Astrocyte (in vitro differentiated cells and primary cell): ENCODE data around the gene SPPL3. TPM values are rescaled to one million over a fixed set of nuclear protein-coding genes. Genes with fewer than 3 reads are reported as not detected.
"Not testable (repeated sequence)": the region's sequence is repeated elsewhere in the genome, so short reads cannot be mapped to it uniquely, and the experiment has no call there.

Experiments
- DNase-seq: peaks from one replicate; pipeline ENCODE4 v3.0.0-alpha.2; 2010; ENCODE audit warnings: low read depth
- FAIRE-seq: peaks from 2 replicates; lab custom pipeline; 2011; peaks lifted over from hg19 to GRCh38; lab: Jason Lieb, UNC
- H2AFZ ChIP-seq: 2 replicates; pipeline ENCODE4 v1.6.0; 2012; ENCODE audit warnings: low read depth, low read length, inconsistent platforms
- H3K27ac ChIP-seq: 2 replicates; pipeline ENCODE4 v1.5.1; 2011; ENCODE audit warnings: low read depth, low read length, inconsistent platforms
- H3K27me3 ChIP-seq: 2 replicates; pipeline ENCODE4 v1.6.0; 2011; ENCODE audit warnings: low read length, inconsistent platforms; ENCODE audit not compliant: insufficient read depth
- H3K36me3 ChIP-seq: 2 replicates; pipeline ENCODE4 v1.5.1; 2011; ENCODE audit warnings: low read length, inconsistent platforms; ENCODE audit not compliant: insufficient read depth
- H3K4me1 ChIP-seq: 2 replicates; pipeline ENCODE4 v1.5.1; 2011; ENCODE audit warnings: low read length, inconsistent platforms; ENCODE audit not compliant: insufficient read depth
- H3K4me2 ChIP-seq: 2 replicates; pipeline ENCODE4 v1.6.0; 2012; ENCODE audit warnings: low read length, inconsistent platforms
- H3K4me3 ChIP-seq: 2 replicates; pipeline ENCODE4 v1.5.1; 2011; ENCODE audit warnings: low read depth, mild to moderate bottlenecking, low read length, inconsistent platforms; ENCODE audit not compliant: insufficient read depth
- H3K79me2 ChIP-seq: 2 replicates; pipeline ENCODE4 v1.6.0; 2012; ENCODE audit warnings: mild to moderate bottlenecking, low read length, inconsistent platforms; ENCODE audit not compliant: insufficient read depth
- H3K9ac ChIP-seq: 2 replicates; pipeline ENCODE4 v1.6.0; 2012; ENCODE audit warnings: mild to moderate bottlenecking, low read length, inconsistent platforms
- H3K9me3 ChIP-seq: 2 replicates; pipeline ENCODE4 v1.5.1; 2012; ENCODE audit warnings: low read depth, mild to moderate bottlenecking, low read length, inconsistent platforms; ENCODE audit not compliant: insufficient read depth
- H4K20me1 ChIP-seq: 2 replicates; pipeline ENCODE4 v1.6.0; 2012; ENCODE audit warnings: low read length, inconsistent platforms; ENCODE audit not compliant: insufficient read depth
- H3K27ac Mint-ChIP-seq: one replicate; pipeline ENCODE4 v1.8.0; 2021; ENCODE audit warnings: mild to moderate bottlenecking, mixed read lengths; ENCODE audit not compliant: unreplicated experiment
- H3K27me3 Mint-ChIP-seq: one replicate; pipeline ENCODE4 v1.8.0; 2021; ENCODE audit warnings: low read depth, mixed read lengths; ENCODE audit not compliant: unreplicated experiment
- H3K36me3 Mint-ChIP-seq: one replicate; pipeline ENCODE4 v1.8.0; 2021; ENCODE audit warnings: low read depth, mixed read lengths; ENCODE audit not compliant: unreplicated experiment
- H3K4me1 Mint-ChIP-seq: one replicate; pipeline ENCODE4 v1.8.0; 2021; ENCODE audit warnings: low read depth, mixed read lengths; ENCODE audit not compliant: unreplicated experiment
- H3K4me3 Mint-ChIP-seq: one replicate; pipeline ENCODE4 v1.8.0; 2021; ENCODE audit warnings: mild to moderate bottlenecking, moderate library complexity, mixed read lengths; ENCODE audit not compliant: unreplicated experiment
- H3K9me3 Mint-ChIP-seq: one replicate; pipeline ENCODE4 v1.8.0; 2021; ENCODE audit warnings: mild to moderate bottlenecking, mixed read lengths; ENCODE audit not compliant: unreplicated experiment
- CTCF ChIP-seq: IDR thresholded peaks from 2 replicates; pipeline ENCODE4 v1.5.1; 2011; ENCODE audit warnings: low read depth, mild to moderate bottlenecking, inconsistent platforms, low read length, moderate library complexity; ENCODE audit not compliant: insufficient read depth
- EZH2 ChIP-seq: IDR thresholded peaks from 2 replicates; pipeline ENCODE4 v1.6.1; 2012; ENCODE audit warnings: mild to moderate bottlenecking, low read length, inconsistent platforms; ENCODE audit not compliant: insufficient read depth
- total RNA-seq: library from RNA; stranded (reverse); gene quantifications from 2 replicates; pipeline ENCODE4 v1.2.1, GENCODE V29; 2021

Gene SPPL3
- total RNA-seq, 1 donor from 2014 or later, result 48.3 TPM

GRCh38 chr12:120733574-120733973 lies 170.6 kb downstream of the SPPL3 start:
- Mint-ChIP-seq H3K27me3 (no peaks in the 10 kb centered on the region), H3K36me3 (peaks cover 15% of the 10 kb centered on the region), H3K4me3 (no peak overlapping the region), H3K9me3 (peaks cover 2% of the 10 kb centered on the region), H3K27ac (no peak overlapping the region), H3K4me1 (no peaks in the 10 kb centered on the region)
- H3K27me3 ChIP-seq, result no peaks in the 10 kb centered on the region
- no peak for DNase-seq
- no peak for FAIRE-seq
- H3K4me2 ChIP-seq, result no peak overlapping the region
- TF ChIP-seq CTCF (no peak), EZH2 (no peak)
- no peaks in the 10 kb centered on the region for H3K79me2 ChIP-seq
- H3K9ac ChIP-seq, result no peak overlapping the region
- no peak overlapping the region for H3K27ac ChIP-seq
- no peaks in the 10 kb centered on the region for H4K20me1 ChIP-seq
- H3K36me3 ChIP-seq, result no peaks in the 10 kb centered on the region
- H3K9me3 ChIP-seq, result no peaks in the 10 kb centered on the region
- no peak overlapping the region for H3K4me3 ChIP-seq
- no peak overlapping the region for H2AFZ ChIP-seq
- no peaks in the 10 kb centered on the region for H3K4me1 ChIP-seq

- H3K4me2 ChIP-seq, H3K9me3 Mint-ChIP-seq, DNase-seq, H3K4me3 Mint-ChIP-seq, H3K4me1 Mint-ChIP-seq, H4K20me1 ChIP-seq, FAIRE-seq, H3K79me2 ChIP-seq, H3K36me3 ChIP-seq, H3K4me1 ChIP-seq, H3K27me3 Mint-ChIP-seq, H3K9me3 ChIP-seq, H3K27ac Mint-ChIP-seq, H3K4me3 ChIP-seq, H3K27ac ChIP-seq, H2AFZ ChIP-seq, H3K27me3 ChIP-seq, H3K9ac ChIP-seq: not testable (repeated sequence)
- peaks cover 16% of the 10 kb centered on the region for H3K36me3 Mint-ChIP-seq
These were observed 172.0 kb downstream of the SPPL3 start for GRCh38 chr12:120732198-120732597.

GRCh38 chr12:120726961-120727360 lies 177.2 kb downstream of the SPPL3 start:
- Mint-ChIP-seq H3K4me1 (no peaks in the 10 kb centered on the region), H3K36me3 (peaks cover 15% of the 10 kb centered on the region), H3K27me3 (no peaks in the 10 kb centered on the region), H3K27ac (no peak overlapping the region), H3K4me3 (no peak overlapping the region), H3K9me3 (peaks cover 2% of the 10 kb centered on the region)
- peaks cover 7% of the 10 kb centered on the region for H3K4me1 ChIP-seq
- H3K9ac ChIP-seq, result no peak overlapping the region
- no peak overlapping the region for H2AFZ ChIP-seq
- no peaks in the 10 kb centered on the region for H3K9me3 ChIP-seq
- H3K4me3 ChIP-seq, result no peak overlapping the region
- DNase-seq (no peak), FAIRE-seq (no peak)
- no peaks in the 10 kb centered on the region for H3K27me3 ChIP-seq
- H3K4me2 ChIP-seq, result no peak overlapping the region
- H3K36me3 ChIP-seq, result peaks cover 14% of the 10 kb centered on the region
- H3K27ac ChIP-seq, result no peak overlapping the region
- H4K20me1 ChIP-seq, result no peaks in the 10 kb centered on the region
- no peaks in the 10 kb centered on the region for H3K79me2 ChIP-seq
- TF ChIP-seq EZH2 (no peak), CTCF (no peak)
